HEK293 (cell line): ENCODE measurements around the gene PGP.
A peak's percentile ranks its signal among the peaks of the same experiment; 100 is the strongest.

Source experiments
- CTCF ChIA-PET: fragments of 350-600 bp; formaldehyde crosslinking; extraction: SDS; loops from one replicate; lab custom pipeline; 2021; ENCODE audit warnings: antibody characterized with exemption; lab: Yijun Ruan, JAX
- POLR2A ChIA-PET: fragments of 300-600 bp; formaldehyde crosslinking; extraction: SDS; loops from one replicate; lab custom pipeline; 2020; ENCODE audit warnings: antibody characterized with exemption, inconsistent platforms; lab: Yijun Ruan, JAX
- H3K27ac ChIP-seq: fragments of 200-500 bp; sonication (Bioruptor generic); 2 replicates; pipeline ENCODE4 v1.5.1; 2014; ENCODE audit warnings: low read depth, low read length, control low read depth, inconsistent platforms; ENCODE audit errors: extremely low read depth
- H3K36me3 ChIP-seq, 2 experiments: fragments of 200-500 bp in 1 of 2; sonication (Bioruptor generic) in 1 of 2; 1 replicate in 1 of 2; 2 replicates in 1 of 2; pipeline ENCODE4 v1.5.1; 2014 to 2017; ENCODE audit warnings: inconsistent platforms in 2 of 2, low read length in 2 of 2; ENCODE audit not compliant: control insufficient read depth in 2 of 2, insufficient read depth in 1 of 2
- H3K4me1 ChIP-seq: fragments of 200-500 bp; sonication (Bioruptor generic); 2 replicates; pipeline ENCODE4 v1.5.1; 2014; ENCODE audit warnings: mild to moderate bottlenecking, low read length, inconsistent platforms; ENCODE audit not compliant: control insufficient read depth, insufficient read depth
- H3K4me3 ChIP-seq: 2 replicates; pipeline ENCODE4 v1.5.1; 2011; ENCODE audit warnings: low read depth, mild to moderate bottlenecking, control low read depth, low read length, moderate library complexity
- H3K9me3 ChIP-seq: fragments of 200-500 bp; sonication (Bioruptor generic); 2 replicates; pipeline ENCODE4 v1.5.1; 2014; ENCODE audit warnings: low read depth, low read length, inconsistent platforms; ENCODE audit not compliant: control insufficient read depth, insufficient read depth
- GLI4 ChIP-seq: fragments of 450-650 bp; formaldehyde crosslinking; IDR thresholded peaks from 2 replicates; pipeline ENCODE4 v1.5.1; 2016; ENCODE audit warnings: missing biosample characterization, missing genetic modification characterization
- HOXC10 ChIP-seq: sonication (generic); formaldehyde crosslinking; IDR thresholded peaks from 2 replicates; pipeline ENCODE4 v1.8.1; 2023; ENCODE audit warnings: mild to moderate bottlenecking, missing genetic modification reagents
- KLF1 ChIP-seq: fragments of 450-650 bp; formaldehyde crosslinking; IDR thresholded peaks from 2 replicates; pipeline ENCODE4 v1.5.1; 2016; ENCODE audit warnings: missing biosample characterization, missing genetic modification characterization
- KLF10 ChIP-seq: fragments of 450-650 bp; IDR thresholded peaks from 2 replicates; pipeline ENCODE4 v1.5.1; 2018; ENCODE audit warnings: missing biosample characterization, mild to moderate bottlenecking, missing genetic modification characterization
- KLF16 ChIP-seq: fragments of 450-650 bp; formaldehyde crosslinking; IDR thresholded peaks from 2 replicates; pipeline ENCODE4 v1.5.1; 2017; ENCODE audit warnings: missing biosample characterization, missing genetic modification characterization
- KLF8 ChIP-seq: fragments of 450-650 bp; formaldehyde crosslinking; IDR thresholded peaks from 2 replicates; pipeline ENCODE4 v1.5.1; 2016; ENCODE audit warnings: missing biosample characterization, missing genetic modification characterization
- KLF9 ChIP-seq: fragments of 450-650 bp; formaldehyde crosslinking; IDR thresholded peaks from 2 replicates; pipeline ENCODE4 v1.5.1; 2016; ENCODE audit warnings: missing biosample characterization, missing genetic modification characterization, low read depth
- SP3 ChIP-seq: fragments of 450-650 bp; formaldehyde crosslinking; IDR thresholded peaks from 2 replicates; pipeline ENCODE4 v1.5.1; 2016; ENCODE audit warnings: missing biosample characterization, missing genetic modification characterization
- TCF7L2 ChIP-seq: IDR thresholded peaks from 2 replicates; pipeline ENCODE4 v1.6.1; 2011; ENCODE audit warnings: low read depth, mild to moderate bottlenecking, inconsistent platforms, low read length, moderate library complexity, borderline replicate concordance
- ZBTB21 ChIP-seq: fragments of 450-650 bp; formaldehyde crosslinking; IDR thresholded peaks from 2 replicates; pipeline ENCODE4 v1.5.1; 2017; ENCODE audit warnings: missing biosample characterization, missing genetic modification characterization
- ZNF140 ChIP-seq: fragments of 450-650 bp; formaldehyde crosslinking; IDR thresholded peaks from 2 replicates; pipeline ENCODE4 v1.5.1; 2016; ENCODE audit warnings: missing biosample characterization, missing genetic modification characterization
- ZNF155 ChIP-seq: fragments of 450-650 bp; formaldehyde crosslinking; IDR thresholded peaks from 2 replicates; pipeline ENCODE4 v1.5.1; 2016; ENCODE audit warnings: missing biosample characterization, missing genetic modification characterization
- ZNF18 ChIP-seq: fragments of 450-650 bp; formaldehyde crosslinking; IDR thresholded peaks from 2 replicates; pipeline ENCODE4 v1.5.1; 2016; ENCODE audit warnings: missing biosample characterization, missing genetic modification characterization
- ZNF292 ChIP-seq: fragments of 450-650 bp; formaldehyde crosslinking; IDR thresholded peaks from 2 replicates; pipeline ENCODE4 v1.5.1; 2016; ENCODE audit warnings: low read depth, missing biosample characterization, missing genetic modification characterization, borderline replicate concordance
- ZNF311 ChIP-seq: fragments of 450-650 bp; formaldehyde crosslinking; IDR thresholded peaks from 2 replicates; pipeline ENCODE4 v1.5.1; 2017; ENCODE audit warnings: missing biosample characterization, missing genetic modification characterization, borderline replicate concordance
- ZNF521 ChIP-seq: fragments of 450-650 bp; formaldehyde crosslinking; IDR thresholded peaks from 2 replicates; pipeline ENCODE4 v1.5.1; 2017; ENCODE audit warnings: missing biosample characterization, mild to moderate bottlenecking, missing genetic modification characterization
- ZNF548 ChIP-seq: fragments of 450-650 bp; formaldehyde crosslinking; IDR thresholded peaks from 2 replicates; pipeline ENCODE4 v1.5.1; 2016; ENCODE audit warnings: missing biosample characterization, missing genetic modification characterization
- ZNF571 ChIP-seq: fragments of 450-650 bp; formaldehyde crosslinking; IDR thresholded peaks from 2 replicates; pipeline ENCODE4 v1.5.0; 2017; ENCODE audit warnings: missing biosample characterization, missing genetic modification characterization
- ZNF624 ChIP-seq: fragments of 450-650 bp; formaldehyde crosslinking; IDR thresholded peaks from 2 replicates; pipeline ENCODE4 v1.5.1; 2017; ENCODE audit warnings: missing biosample characterization, missing genetic modification characterization
- ZNF843 ChIP-seq: fragments of 450-650 bp; formaldehyde crosslinking; IDR thresholded peaks from 2 replicates; pipeline ENCODE4 v1.5.1; 2016; ENCODE audit warnings: missing biosample characterization, missing genetic modification characterization
- TF ChIP-seq, protein P1 (sequence below): fragments of 450-650 bp; formaldehyde crosslinking; IDR thresholded peaks from 2 replicates; pipeline ENCODE4 v1.5.1; 2016; ENCODE audit warnings: missing biosample characterization, missing genetic modification characterization
- TF ChIP-seq, protein P2 (sequence below): fragments of 450-650 bp; formaldehyde crosslinking; IDR thresholded peaks from 2 replicates; pipeline ENCODE4 v1.5.1; 2016; ENCODE audit warnings: missing biosample characterization, missing genetic modification characterization

PGP gene

DNA sequence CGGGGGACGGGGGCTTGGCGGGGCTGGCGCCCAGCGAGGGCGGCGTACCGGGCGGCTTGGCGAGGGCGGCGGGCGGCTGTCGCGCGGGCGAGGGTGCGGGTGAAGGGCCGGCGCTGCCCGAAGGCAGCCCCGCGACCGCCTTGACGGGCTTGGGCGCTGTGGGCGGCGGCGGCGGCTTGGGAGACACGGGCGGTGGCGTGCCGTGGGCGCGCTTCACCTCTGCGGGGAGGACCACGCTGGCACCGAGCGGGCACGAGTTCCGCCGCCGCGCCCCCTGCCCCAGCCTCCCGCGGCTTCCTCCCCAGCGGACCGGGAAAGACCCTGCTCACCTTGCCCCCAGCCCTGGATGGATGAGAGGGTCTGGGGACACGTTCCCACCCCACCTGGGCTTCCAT, 35.5 kb downstream of the PGP start:
- POLR2A ChIA-PET = no interaction called here
- peaks cover 0 to 48% of the 10 kb centered on the region in 2 experiments; a peak in 1 of 3 replicates for H3K36me3 ChIP-seq

DNA sequence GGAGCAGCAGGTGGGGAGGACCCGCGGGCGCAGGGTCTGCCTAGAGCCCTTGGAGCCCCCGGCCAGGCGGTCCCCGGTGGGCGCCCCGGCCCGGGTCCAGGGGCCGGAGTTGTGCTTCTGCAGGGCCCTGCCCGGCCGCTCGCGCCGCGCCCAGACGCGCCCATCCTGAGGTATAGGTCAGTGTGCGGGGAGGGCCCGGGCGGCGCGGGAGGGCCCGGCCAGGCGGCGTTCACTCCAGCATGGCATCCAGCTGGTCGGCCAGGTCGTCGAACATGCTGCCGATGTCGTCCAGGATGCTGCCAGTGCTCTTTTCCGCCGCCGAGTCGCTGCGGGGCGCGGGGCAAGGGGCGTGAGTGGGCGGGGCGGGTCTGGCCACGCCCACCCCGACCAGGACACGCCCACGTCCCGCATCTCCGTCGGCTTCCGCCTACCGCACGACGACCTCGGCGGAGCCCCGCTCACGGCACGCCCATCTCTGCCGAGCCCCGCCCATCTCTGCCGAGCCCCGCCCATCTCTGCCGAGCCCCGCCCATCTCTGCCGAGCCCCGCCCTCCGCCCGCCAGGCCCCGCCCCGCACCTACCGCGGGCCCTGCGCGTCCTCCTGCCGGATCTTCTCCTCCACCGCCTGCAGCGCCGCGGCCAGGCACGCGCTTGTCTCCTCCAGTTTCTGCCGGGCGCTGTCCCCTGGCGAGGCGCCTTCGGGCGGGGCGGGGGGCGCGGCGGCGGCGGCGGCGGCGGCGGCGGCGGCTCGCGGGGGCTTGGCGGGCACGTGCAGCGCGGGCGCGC, 36.1 kb downstream of the PGP start:
- TF ChIP-seq KLF10 (tag by site-specific recombination) (peak; percentile 89), KLF1 (tag by site-specific recombination) (peak; percentile 36; the same call in 1 of the 2 replicates), ZNF624 (tag by site-specific recombination) (no peak), KLF8 (peak; percentile 97), SP3 (tag by site-specific recombination) (0 out of 2 replicates have a peak, but pooled peaks have one; percentile 26), ZNF18 (no peak), KLF9 (tag by site-specific recombination) (peak; percentile 95)
- TF ChIP-seq, protein P1, sequence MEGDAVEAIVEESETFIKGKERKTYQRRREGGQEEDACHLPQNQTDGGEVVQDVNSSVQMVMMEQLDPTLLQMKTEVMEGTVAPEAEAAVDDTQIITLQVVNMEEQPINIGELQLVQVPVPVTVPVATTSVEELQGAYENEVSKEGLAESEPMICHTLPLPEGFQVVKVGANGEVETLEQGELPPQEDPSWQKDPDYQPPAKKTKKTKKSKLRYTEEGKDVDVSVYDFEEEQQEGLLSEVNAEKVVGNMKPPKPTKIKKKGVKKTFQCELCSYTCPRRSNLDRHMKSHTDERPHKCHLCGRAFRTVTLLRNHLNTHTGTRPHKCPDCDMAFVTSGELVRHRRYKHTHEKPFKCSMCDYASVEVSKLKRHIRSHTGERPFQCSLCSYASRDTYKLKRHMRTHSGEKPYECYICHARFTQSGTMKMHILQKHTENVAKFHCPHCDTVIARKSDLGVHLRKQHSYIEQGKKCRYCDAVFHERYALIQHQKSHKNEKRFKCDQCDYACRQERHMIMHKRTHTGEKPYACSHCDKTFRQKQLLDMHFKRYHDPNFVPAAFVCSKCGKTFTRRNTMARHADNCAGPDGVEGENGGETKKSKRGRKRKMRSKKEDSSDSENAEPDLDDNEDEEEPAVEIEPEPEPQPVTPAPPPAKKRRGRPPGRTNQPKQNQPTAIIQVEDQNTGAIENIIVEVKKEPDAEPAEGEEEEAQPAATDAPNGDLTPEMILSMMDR (tag by site-specific recombination) = no peak
- no peaks in the 10 kb centered on the region for H3K9me3 ChIP-seq
- no peak overlapping the region for H3K4me3 ChIP-seq
- H3K36me3 ChIP-seq = peaks cover 0 to 50% of the 10 kb centered on the region in 2 experiments; a peak in 1 of 3 replicates
- POLR2A ChIA-PET = no interaction called here
- no peaks in the 10 kb centered on the region for H3K4me1 ChIP-seq
- CTCF ChIA-PET = no interaction called here
- no peak overlapping the region for H3K27ac ChIP-seq

More for the DNA sequence above, 35.5 kb downstream of the PGP start:
- TF ChIP-seq ZNF155 (tag by site-specific recombination) = no peak
- no peak for TF ChIP-seq TCF7L2
- no peak for TF ChIP-seq HOXC10 (CRISPR knock-in tag)
- TF ChIP-seq ZNF571 (tag by site-specific recombination) = no peak
- TF ChIP-seq ZBTB21 = no peak
- TF ChIP-seq, protein P2, sequence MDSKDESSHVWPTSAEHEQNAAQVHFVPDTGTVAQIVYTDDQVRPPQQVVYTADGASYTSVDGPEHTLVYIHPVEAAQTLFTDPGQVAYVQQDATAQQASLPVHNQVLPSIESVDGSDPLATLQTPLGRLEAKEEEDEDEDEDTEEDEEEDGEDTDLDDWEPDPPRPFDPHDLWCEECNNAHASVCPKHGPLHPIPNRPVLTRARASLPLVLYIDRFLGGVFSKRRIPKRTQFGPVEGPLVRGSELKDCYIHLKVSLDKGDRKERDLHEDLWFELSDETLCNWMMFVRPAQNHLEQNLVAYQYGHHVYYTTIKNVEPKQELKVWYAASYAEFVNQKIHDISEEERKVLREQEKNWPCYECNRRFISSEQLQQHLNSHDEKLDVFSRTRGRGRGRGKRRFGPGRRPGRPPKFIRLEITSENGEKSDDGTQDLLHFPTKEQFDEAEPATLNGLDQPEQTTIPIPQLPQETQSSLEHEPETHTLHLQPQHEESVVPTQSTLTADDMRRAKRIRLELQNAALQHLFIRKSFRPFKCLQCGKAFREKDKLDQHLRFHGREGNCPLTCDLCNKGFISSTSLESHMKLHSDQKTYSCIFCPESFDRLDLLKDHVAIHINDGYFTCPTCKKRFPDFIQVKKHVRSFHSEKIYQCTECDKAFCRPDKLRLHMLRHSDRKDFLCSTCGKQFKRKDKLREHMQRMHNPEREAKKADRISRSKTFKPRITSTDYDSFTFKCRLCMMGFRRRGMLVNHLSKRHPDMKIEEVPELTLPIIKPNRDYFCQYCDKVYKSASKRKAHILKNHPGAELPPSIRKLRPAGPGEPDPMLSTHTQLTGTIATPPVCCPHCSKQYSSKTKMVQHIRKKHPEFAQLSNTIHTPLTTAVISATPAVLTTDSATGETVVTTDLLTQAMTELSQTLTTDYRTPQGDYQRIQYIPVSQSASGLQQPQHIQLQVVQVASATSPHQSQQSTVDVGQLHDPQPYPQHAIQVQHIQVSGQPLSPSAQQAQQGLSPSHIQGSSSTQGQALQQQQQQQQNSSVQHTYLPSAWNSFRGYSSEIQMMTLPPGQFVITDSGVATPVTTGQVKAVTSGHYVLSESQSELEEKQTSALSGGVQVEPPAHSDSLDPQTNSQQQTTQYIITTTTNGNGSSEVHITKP = no peak
- TF ChIP-seq KLF16 (tag by site-specific recombination) = no peak
- TF ChIP-seq ZNF843 = no peak
- no peak for TF ChIP-seq ZNF292 (tag by site-specific recombination)
- TF ChIP-seq ZNF140 = no peak
- no peak for TF ChIP-seq GLI4 (tag by site-specific recombination)
- no peak for TF ChIP-seq ZNF548
- no peak for TF ChIP-seq ZNF311
- no peak for TF ChIP-seq ZNF521 (tag by site-specific recombination)
- TF ChIP-seq, all 188 proteins: peak for 0
- H3K4me1 ChIP-seq = no peaks in the 10 kb centered on the region
- H3K9me3 ChIP-seq = no peaks in the 10 kb centered on the region
- CTCF ChIA-PET = no interaction called here
- no peak overlapping the region for H3K4me3 ChIP-seq
- H3K27ac ChIP-seq = no peak overlapping the region
